ENCODE results near the gene ITGA4. TPM values are rescaled to one million over a fixed set of nuclear protein-coding genes. Genes with fewer than 3 reads are reported as not detected.

Gene ITGA4
- total and polyA plus RNA-seq, 9 of the 15 experiments (the other 6 are each of a cell fraction or from before 2014, with no cell fraction given) = 0.06 to 0.81 (median 0.27) TPM

DNA sequence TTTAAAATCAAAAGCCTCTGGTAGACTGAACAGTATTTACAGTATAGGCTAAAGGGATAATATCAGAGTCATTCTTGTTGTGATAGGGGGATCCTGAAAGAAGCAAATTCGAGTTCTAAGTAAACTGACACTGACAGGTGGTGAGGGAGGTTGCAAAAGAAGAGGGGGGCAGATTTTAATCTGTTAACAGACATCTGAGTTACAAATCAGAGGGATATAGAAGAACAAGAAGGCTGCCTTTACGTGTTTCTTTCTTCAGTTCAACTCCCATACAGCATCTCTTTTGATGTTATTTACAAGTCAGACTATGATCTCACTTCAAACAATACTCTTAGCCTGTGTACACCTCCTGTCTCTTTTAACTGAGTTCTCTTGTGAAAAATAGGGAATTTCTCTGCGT, 16.3 kb upstream of the ITGA4 start (continued):
- TF ChIP-seq, protein P1, sequence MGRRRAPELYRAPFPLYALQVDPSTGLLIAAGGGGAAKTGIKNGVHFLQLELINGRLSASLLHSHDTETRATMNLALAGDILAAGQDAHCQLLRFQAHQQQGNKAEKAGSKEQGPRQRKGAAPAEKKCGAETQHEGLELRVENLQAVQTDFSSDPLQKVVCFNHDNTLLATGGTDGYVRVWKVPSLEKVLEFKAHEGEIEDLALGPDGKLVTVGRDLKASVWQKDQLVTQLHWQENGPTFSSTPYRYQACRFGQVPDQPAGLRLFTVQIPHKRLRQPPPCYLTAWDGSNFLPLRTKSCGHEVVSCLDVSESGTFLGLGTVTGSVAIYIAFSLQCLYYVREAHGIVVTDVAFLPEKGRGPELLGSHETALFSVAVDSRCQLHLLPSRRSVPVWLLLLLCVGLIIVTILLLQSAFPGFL (CRISPR knock-in tag; IDR thresholded peaks at IDR 0.05) = no peak
- TF ChIP-seq, protein P2, sequence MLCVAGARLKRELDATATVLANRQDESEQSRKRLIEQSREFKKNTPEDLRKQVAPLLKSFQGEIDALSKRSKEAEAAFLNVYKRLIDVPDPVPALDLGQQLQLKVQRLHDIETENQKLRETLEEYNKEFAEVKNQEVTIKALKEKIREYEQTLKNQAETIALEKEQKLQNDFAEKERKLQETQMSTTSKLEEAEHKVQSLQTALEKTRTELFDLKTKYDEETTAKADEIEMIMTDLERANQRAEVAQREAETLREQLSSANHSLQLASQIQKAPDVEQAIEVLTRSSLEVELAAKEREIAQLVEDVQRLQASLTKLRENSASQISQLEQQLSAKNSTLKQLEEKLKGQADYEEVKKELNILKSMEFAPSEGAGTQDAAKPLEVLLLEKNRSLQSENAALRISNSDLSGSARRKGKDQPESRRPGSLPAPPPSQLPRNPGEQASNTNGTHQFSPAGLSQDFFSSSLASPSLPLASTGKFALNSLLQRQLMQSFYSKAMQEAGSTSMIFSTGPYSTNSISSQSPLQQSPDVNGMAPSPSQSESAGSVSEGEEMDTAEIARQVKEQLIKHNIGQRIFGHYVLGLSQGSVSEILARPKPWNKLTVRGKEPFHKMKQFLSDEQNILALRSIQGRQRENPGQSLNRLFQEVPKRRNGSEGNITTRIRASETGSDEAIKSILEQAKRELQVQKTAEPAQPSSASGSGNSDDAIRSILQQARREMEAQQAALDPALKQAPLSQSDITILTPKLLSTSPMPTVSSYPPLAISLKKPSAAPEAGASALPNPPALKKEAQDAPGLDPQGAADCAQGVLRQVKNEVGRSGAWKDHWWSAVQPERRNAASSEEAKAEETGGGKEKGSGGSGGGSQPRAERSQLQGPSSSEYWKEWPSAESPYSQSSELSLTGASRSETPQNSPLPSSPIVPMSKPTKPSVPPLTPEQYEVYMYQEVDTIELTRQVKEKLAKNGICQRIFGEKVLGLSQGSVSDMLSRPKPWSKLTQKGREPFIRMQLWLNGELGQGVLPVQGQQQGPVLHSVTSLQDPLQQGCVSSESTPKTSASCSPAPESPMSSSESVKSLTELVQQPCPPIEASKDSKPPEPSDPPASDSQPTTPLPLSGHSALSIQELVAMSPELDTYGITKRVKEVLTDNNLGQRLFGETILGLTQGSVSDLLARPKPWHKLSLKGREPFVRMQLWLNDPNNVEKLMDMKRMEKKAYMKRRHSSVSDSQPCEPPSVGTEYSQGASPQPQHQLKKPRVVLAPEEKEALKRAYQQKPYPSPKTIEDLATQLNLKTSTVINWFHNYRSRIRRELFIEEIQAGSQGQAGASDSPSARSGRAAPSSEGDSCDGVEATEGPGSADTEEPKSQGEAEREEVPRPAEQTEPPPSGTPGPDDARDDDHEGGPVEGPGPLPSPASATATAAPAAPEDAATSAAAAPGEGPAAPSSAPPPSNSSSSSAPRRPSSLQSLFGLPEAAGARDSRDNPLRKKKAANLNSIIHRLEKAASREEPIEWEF (CRISPR knock-in tag; IDR thresholded peaks at IDR 0.05) = no peak

DNA sequence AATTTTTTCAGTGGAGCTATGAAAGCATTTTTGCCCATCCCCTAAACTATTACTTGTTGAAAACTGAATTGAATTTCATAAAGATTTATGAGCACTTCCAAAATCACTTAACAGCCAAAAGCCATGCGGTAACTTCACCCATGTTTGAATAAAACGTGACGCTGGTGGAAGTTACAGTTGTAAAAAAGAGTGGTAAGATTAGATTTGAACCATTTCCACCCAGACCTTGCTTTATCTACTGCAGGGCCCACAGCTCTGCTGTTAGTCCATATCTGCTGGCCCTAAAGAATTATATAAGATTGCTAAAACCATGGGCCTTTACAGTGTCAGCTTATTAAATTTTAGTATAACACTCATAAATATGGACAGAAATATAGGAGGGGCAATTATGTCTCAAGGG, 15.5 kb upstream of the ITGA4 start:
- BruUV-seq (replicated peaks) = no TSS peak
- no peak for FAIRE-seq

More for the DNA sequence above, 15.5 kb upstream of the ITGA4 start:
- TF ChIP-seq ZC3H4 (CRISPR knock-in tag; IDR thresholded peaks at IDR 0.05; ENCODE audit: borderline replicate concordance) (no peak), EP400 (IDR thresholded peaks at IDR 0.05) (no peak), DDX20 (tag; IDR thresholded peaks at IDR 0.05; ENCODE audit: low read depth) (no peak), SIRT6 (IDR thresholded peaks at IDR 0.05; ENCODE audit: low read depth, low read length) (no peak), SP2 (IDR thresholded peaks at IDR 0.05; ENCODE audit: extremely low read depth, low read depth, low read length, poor library complexity, severe bottlenecking) (no peak), BHLHE40 (IDR thresholded peaks at IDR 0.05; ENCODE audit: low read length) (no peak), RBM14 (IDR thresholded peaks at IDR 0.05; ENCODE audit: borderline replicate concordance, insufficient read depth, low read depth, low read length) (no peak), ZNF445 (CRISPR knock-in tag; IDR thresholded peaks at IDR 0.05; ENCODE audit: low read depth) (no peak), FOXJ2 (tag; IDR thresholded peaks at IDR 0.05) (no peak)
- TF ChIP-seq, protein P3, sequence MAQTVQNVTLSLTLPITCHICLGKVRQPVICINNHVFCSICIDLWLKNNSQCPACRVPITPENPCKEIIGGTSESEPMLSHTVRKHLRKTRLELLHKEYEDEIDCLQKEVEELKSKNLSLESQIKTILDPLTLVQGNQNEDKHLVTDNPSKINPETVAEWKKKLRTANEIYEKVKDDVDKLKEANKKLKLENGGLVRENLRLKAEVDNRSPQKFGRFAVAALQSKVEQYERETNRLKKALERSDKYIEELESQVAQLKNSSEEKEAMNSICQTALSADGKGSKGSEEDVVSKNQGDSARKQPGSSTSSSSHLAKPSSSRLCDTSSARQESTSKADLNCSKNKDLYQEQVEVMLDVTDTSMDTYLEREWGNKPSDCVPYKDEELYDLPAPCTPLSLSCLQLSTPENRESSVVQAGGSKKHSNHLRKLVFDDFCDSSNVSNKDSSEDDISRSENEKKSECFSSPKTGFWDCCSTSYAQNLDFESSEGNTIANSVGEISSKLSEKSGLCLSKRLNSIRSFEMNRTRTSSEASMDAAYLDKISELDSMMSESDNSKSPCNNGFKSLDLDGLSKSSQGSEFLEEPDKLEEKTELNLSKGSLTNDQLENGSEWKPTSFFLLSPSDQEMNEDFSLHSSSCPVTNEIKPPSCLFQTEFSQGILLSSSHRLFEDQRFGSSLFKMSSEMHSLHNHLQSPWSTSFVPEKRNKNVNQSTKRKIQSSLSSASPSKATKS (CRISPR knock-in tag; IDR thresholded peaks at IDR 0.05) = no peak
- no peaks in the 10 kb centered on the region for H3K9me1 ChIP-seq (ENCODE audit: control insufficient read depth, insufficient read depth, low read length)
- H3K4me2 ChIP-seq (ENCODE audit: insufficient read depth, low read length) = no peak overlapping the region
- CTCF ChIA-PET (ENCODE audit: low intra/inter-chr PET ratio) = no interaction called here
- no peak for ATAC-seq
- 0% methylated on average over 3 of the region's 3 CpGs for WGBS (ENCODE audit: insufficient coverage, low coverage, missing lambda C conversion rate)
- intact Hi-C loops (cut with micrococcal nuclease) = no loop called here
- no peaks in the 10 kb centered on the region for H3K4me1 ChIP-seq (replicated peaks in 1 of 2; ENCODE audit: control insufficient read depth in 2 of 2, insufficient read depth in 2 of 2, low read length in 2 of 2)
- no peak overlapping the region for H3K9ac ChIP-seq (ENCODE audit: insufficient read depth in 1 of 2, low read depth in 2 of 2, low read length in 2 of 2)
- H3K27me3 ChIP-seq (ENCODE audit: control insufficient read depth in 2 of 2, insufficient read depth in 2 of 2, low read length in 2 of 2) = no peaks in the 10 kb centered on the region
- H3K9me3 ChIP-seq (replicated peaks; ENCODE audit: control insufficient read depth, insufficient read depth, low read depth, low read length) = no peaks in the 10 kb centered on the region
- POLR2A ChIA-PET = no interaction called here
- H2AFZ ChIP-seq (ENCODE audit: low read depth, low read length) = no peak overlapping the region
- no peaks in the 10 kb centered on the region for H3K36me3 ChIP-seq (ENCODE audit: control insufficient read depth, insufficient read depth, low read length)
- no peak for DNase-seq (ENCODE audit: extremely low read depth in 1 of 4, low spot score in 3 of 4)
- H3K4me3 ChIP-seq = no peak overlapping the region
- H4K20me1 ChIP-seq (replicated peaks; ENCODE audit: control insufficient read depth, insufficient read depth, low read length) = no peaks in the 10 kb centered on the region
- no peaks in the 10 kb centered on the region for H3K79me2 ChIP-seq (ENCODE audit: control insufficient read depth, insufficient read depth, low read length)
- in situ Hi-C loops (cut with MboI) = no loop called here
- H3K27ac ChIP-seq (ENCODE audit: extremely low read depth, low read depth, low read length) = no peak overlapping the region

All from K562 (cell line).